ENCODE measurements around the gene TBC1D22A. TPM values are rescaled to one million over a fixed set of nuclear protein-coding genes. Genes with fewer than 3 reads are reported as not detected.

Gene TBC1D22A
- total and polyA plus RNA-seq, 9 donors: 12.5 to 25.6 (median 18.5) TPM

- WGBS, 3 donors: 92 to 93% (median 93%) methylated on average over 8 of the region's 8 CpGs
- Histone ChIP-seq H3K27ac (no peak overlapping the region), H3K4me1 (ENCODE audit: insufficient read depth) (peaks cover 25% of the 10 kb centered on the region), H3K36me3 (no peaks in the 10 kb centered on the region), H3K27me3 (no peaks in the 10 kb centered on the region), H3K4me3 (no peak overlapping the region), H3K9me3 (no peaks in the 10 kb centered on the region)
- TF ChIP-seq POLR2A (IDR thresholded peaks at IDR 0.05): no peak
- no peak for TF ChIP-seq CTCF (IDR thresholded peaks at IDR 0.05)
- TF ChIP-seq EP300 (IDR thresholded peaks at IDR 0.05): no peak
- intact Hi-C loops (cut with DNase I): no loop called here
- no peak for DNase-seq
Observed at GRCh38 chr22:47094861-47095330, 332.4 kb downstream of the TBC1D22A start.

GRCh38 chr22:47095395-47096122 lies 333.1 kb downstream of the TBC1D22A start:
- Histone ChIP-seq H3K4me1 (ENCODE audit: insufficient read depth) (peaks cover 25% of the 10 kb centered on the region), H3K27me3 (no peaks in the 10 kb centered on the region), H3K4me3 (no peak overlapping the region), H3K36me3 (no peaks in the 10 kb centered on the region), H3K27ac (no peak overlapping the region), H3K9me3 (no peaks in the 10 kb centered on the region)
- DNase-seq: no peak
- intact Hi-C loops (cut with DNase I): no loop called here
- no peak for TF ChIP-seq EP300 (IDR thresholded peaks at IDR 0.05)
- TF ChIP-seq CTCF (IDR thresholded peaks at IDR 0.05): no peak
- no peak for TF ChIP-seq POLR2A (IDR thresholded peaks at IDR 0.05)
- 69 to 77% (median 72%) methylated on average over 5 of the region's 5 CpGs for whole genome bisulfite sequencing, 3 donors

- H3K27ac ChIP-seq: peak overlapping the region in 1 of 2 donors; percentile 67
- intact Hi-C loops (cut with DNase I): no loop called here
- no peaks in the 10 kb centered on the region for H3K9me3 ChIP-seq
- peaks cover 17% of the 10 kb centered on the region for H3K4me1 ChIP-seq (ENCODE audit: insufficient read depth)
- 17 to 47% (median 17%) methylated on average over 5 of the region's 5 CpGs for WGBS, 3 donors
- peak in 4 of 5 donors; percentile 53 to 82 (median 66) for DNase-seq
- H3K4me3 ChIP-seq: no peak overlapping the region
- TF ChIP-seq EP300 (IDR thresholded peaks at IDR 0.05) (no peak), POLR2A (IDR thresholded peaks at IDR 0.05) (no peak), CTCF (IDR thresholded peaks at IDR 0.05) (no peak)
- H3K27me3 ChIP-seq: no peaks in the 10 kb centered on the region
- no peaks in the 10 kb centered on the region for H3K36me3 ChIP-seq
Observed at GRCh38 chr22:47098121-47098520, 335.7 kb downstream of the TBC1D22A start.

GRCh38 chr22:47098554-47098953 lies 336.1 kb downstream of the TBC1D22A start:
- Histone ChIP-seq H3K36me3 (no peaks in the 10 kb centered on the region), H3K4me3 (no peak overlapping the region), H3K27ac (peak overlapping the region in 1 of 2 donors; percentile 67), H3K27me3 (no peaks in the 10 kb centered on the region), H3K4me1 (ENCODE audit: insufficient read depth) (peaks cover 17% of the 10 kb centered on the region), H3K9me3 (no peaks in the 10 kb centered on the region)
- no peak for TF ChIP-seq CTCF (IDR thresholded peaks at IDR 0.05)
- TF ChIP-seq EP300 (IDR thresholded peaks at IDR 0.05): no peak
- TF ChIP-seq POLR2A (IDR thresholded peaks at IDR 0.05): no peak
- 89 to 92% (median 90%) methylated on average over 9 to 11 of the region's 11 CpGs for WGBS, 3 donors
- intact Hi-C loops (cut with DNase I): no loop called here
- DNase-seq: no peak

Measured in ovary (tissue), 9 donors.